Measurements from ENCODE around the gene KDF1.

DNA sequence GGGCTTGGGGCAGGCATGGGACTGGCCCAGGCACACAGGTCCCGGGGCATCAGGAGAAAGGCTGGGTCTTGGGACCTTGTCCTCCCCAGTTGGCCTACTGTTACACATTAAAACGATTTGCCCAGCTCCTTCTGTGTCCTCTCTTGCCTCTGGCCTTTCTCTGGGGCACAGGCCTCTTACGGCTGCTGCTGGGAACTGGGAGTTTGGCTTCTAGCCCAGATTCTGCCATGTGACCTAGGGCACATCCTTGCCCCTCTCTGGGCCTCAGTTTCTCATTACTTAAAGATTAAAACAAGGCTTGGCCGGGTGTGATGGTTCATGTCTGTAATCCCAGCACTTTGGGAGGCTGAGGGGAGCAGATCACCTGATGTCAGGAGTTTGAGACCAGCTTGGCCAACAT, 14.0 kb downstream of the KDF1 start:
- TF ChIP-seq, protein P1, sequence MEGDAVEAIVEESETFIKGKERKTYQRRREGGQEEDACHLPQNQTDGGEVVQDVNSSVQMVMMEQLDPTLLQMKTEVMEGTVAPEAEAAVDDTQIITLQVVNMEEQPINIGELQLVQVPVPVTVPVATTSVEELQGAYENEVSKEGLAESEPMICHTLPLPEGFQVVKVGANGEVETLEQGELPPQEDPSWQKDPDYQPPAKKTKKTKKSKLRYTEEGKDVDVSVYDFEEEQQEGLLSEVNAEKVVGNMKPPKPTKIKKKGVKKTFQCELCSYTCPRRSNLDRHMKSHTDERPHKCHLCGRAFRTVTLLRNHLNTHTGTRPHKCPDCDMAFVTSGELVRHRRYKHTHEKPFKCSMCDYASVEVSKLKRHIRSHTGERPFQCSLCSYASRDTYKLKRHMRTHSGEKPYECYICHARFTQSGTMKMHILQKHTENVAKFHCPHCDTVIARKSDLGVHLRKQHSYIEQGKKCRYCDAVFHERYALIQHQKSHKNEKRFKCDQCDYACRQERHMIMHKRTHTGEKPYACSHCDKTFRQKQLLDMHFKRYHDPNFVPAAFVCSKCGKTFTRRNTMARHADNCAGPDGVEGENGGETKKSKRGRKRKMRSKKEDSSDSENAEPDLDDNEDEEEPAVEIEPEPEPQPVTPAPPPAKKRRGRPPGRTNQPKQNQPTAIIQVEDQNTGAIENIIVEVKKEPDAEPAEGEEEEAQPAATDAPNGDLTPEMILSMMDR (IDR thresholded peaks at IDR 0.05) = no peak
- no peak for TF ChIP-seq POLR2A (IDR thresholded peaks at IDR 0.05)
- TF ChIP-seq POLR2AphosphoS5 (IDR thresholded peaks at IDR 0.05; ENCODE audit: insufficient read depth in 1 of 2, low read depth in 1 of 2) = no peak

All from vagina (tissue), 2 donors.